Adipocyte (in vitro differentiated cells): ENCODE results near the gene RHOT1.
"Not testable (repeated sequence)": the region's sequence is repeated elsewhere in the genome, so short reads cannot be mapped to it uniquely, and the experiment has no call there.

Experiments
- DNase-seq: peaks from one replicate; pipeline ENCODE4 v3.0.0-alpha.2; 2015; ENCODE audit warnings: low read depth
- H3K27me3 ChIP-seq: replicated peaks from 2 replicates; pipeline ENCODE4 v1.7.0; 2013; ENCODE audit warnings: mild to moderate bottlenecking, low read length, moderate library complexity; ENCODE audit not compliant: control insufficient read depth, insufficient read depth
- H3K36me3 ChIP-seq: 2 replicates; pipeline ENCODE4 v1.7.0; 2013; ENCODE audit warnings: low read length, mild to moderate bottlenecking, moderate library complexity; ENCODE audit not compliant: control insufficient read depth, insufficient read depth, severe bottlenecking
- H3K4me1 ChIP-seq: 2 replicates; pipeline ENCODE4 v1.7.0; 2013; ENCODE audit warnings: mild to moderate bottlenecking, low read length, moderate library complexity; ENCODE audit not compliant: control insufficient read depth, insufficient read depth
- H3K4me3 ChIP-seq: 2 replicates; pipeline ENCODE4 v1.7.0; 2013; ENCODE audit warnings: mild to moderate bottlenecking, low read length, moderate library complexity
- H3K9ac ChIP-seq: 2 replicates; pipeline ENCODE4 v1.7.0; 2013; ENCODE audit warnings: mild to moderate bottlenecking, low read length, moderate library complexity
- H3K9me3 ChIP-seq: 2 replicates; pipeline ENCODE4 v1.7.0; 2013; ENCODE audit warnings: mild to moderate bottlenecking, low read length, moderate library complexity; ENCODE audit not compliant: control insufficient read depth

Gene RHOT1

DNA sequence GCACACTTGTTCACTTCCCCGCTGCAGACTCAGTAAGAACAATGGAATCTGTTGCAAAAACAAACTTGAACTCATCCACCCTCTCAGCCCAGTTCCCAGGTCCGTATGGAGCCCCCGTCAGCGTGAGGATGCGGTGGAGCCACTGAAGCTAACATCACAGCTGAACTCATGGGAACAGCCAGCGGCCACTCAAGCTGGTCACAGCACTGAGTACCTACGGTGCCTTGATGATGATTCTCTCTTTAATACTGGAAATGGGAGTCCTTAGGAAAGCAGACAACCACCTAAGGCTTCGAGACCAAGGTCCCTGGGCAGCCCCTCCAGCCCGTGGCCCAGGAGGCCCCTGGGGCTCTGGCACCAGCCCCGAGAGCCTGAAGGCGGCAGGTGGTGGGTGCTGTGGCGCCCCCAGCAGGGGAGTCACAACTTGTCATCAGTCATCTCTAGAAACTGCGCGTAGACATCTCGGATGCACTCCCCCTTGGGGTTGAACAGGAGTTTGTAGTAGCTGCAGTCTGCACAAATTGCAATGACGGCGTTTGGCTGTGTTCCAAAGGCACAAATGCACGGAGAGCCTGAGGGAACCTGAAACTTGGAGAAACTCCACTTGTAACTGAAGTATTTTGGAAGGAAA lies 31.0 kb upstream of the RHOT1 start:
- Histone ChIP-seq H3K27me3 (peaks cover 10% of the 10 kb centered on the region), H3K36me3 (no peaks in the 10 kb centered on the region), H3K4me1 (peaks cover 6% of the 10 kb centered on the region), H3K9ac (no peak overlapping the region), H3K4me3 (no peak overlapping the region), H3K9me3 (no peaks in the 10 kb centered on the region)
- peak; percentile 85 for DNase-seq

DNA sequence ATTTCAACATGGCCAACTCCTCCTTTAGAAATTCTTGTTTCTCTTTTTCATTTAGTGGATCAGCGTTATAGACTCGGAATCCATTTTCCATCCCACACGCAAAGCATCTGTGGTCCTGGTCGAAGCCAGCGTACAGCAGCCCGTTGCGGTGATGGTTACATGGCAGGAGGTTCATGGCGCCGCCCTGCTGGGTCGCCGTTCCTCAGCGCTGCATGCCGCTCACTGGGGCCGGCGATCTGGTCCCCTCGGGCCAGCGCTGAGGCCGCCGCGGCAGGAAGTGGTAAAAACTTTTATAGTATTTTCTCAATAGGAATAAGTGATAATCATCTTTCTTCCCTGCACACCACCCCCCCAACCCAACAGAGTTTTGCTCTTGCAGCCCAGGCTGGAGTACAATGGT lies 29.9 kb upstream of the RHOT1 start:
- Histone ChIP-seq H3K27me3 (peaks cover 18% of the 10 kb centered on the region), H3K4me1 (peaks cover 6% of the 10 kb centered on the region), H3K9me3 (no peaks in the 10 kb centered on the region), H3K36me3 (no peaks in the 10 kb centered on the region), H3K4me3 (no peak overlapping the region), H3K9ac (no peak overlapping the region)
- DNase-seq = no peak

DNA sequence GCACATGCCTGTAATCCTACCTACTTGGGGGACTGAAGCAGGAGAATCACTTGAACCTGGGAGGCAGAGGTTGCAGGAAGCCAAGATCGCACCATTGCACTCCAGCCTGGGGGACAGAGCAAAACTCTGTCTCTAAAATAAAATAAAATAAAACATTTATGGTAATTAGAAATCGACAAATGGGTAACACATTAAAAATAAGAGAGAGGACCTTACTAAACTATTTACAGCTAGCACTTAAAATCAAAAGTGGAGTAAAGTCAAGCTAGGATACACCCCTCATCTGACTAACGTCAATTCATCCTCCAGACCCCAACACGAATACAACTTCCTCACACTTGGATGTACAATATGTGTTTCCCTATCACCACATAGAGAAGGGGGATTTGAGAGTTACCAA lies 27.8 kb upstream of the RHOT1 start:
- no peak overlapping the region for H3K4me3 ChIP-seq
- H3K27me3 ChIP-seq = peaks cover 30% of the 10 kb centered on the region
- no peaks in the 10 kb centered on the region for H3K36me3 ChIP-seq
- peaks cover 6% of the 10 kb centered on the region for H3K4me1 ChIP-seq
- no peak overlapping the region for H3K9ac ChIP-seq
- H3K9me3 ChIP-seq = no peaks in the 10 kb centered on the region
- DNase-seq = no peak

DNA sequence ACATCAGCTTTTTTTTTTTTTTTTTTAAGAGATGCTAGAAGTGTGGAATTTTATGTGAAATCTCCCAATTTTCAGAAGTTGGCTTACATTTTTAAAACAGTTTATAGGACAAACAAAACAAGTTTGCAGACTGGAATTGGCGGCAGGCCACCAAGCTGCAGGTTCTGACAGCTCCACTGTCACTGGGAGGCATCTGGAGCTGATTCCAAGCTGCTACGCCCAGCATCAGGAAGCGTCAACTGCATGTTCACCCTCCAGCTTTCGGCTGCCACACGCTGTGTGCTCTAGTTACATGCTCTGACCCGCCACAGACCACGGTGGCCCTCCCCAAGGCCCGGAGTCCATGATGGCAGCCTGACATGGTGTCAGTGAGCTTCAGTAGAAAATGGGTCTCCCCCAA lies 26.8 kb upstream of the RHOT1 start:
- H3K36me3 ChIP-seq, H3K4me3 ChIP-seq, DNase-seq, H3K9ac ChIP-seq, H3K9me3 ChIP-seq, H3K4me1 ChIP-seq: not testable (repeated sequence)
- peaks cover 37% of the 10 kb centered on the region for H3K27me3 ChIP-seq

DNA sequence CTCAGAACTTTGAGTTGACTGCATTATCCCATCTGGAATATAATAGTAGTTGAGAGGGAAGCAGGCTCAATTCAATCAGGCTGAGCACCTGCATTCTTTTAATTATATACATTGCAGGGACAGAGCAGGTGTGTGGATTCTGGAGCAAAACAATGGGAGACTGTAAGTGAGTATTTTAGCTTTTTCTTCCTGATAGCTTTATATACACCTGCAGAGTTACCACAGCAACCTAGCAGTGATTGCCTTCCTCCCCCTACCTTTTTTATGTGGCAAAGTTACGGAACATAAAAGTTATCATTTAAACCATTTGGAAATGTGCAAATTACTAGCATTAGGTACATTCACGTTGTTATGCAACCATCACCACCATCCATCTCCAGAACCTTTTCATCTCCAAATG lies 25.4 kb upstream of the RHOT1 start:
- H3K4me3 ChIP-seq = no peak overlapping the region
- peaks cover 27% of the 10 kb centered on the region for H3K27me3 ChIP-seq
- DNase-seq = no peak
- no peaks in the 10 kb centered on the region for H3K9me3 ChIP-seq
- H3K36me3 ChIP-seq = no peaks in the 10 kb centered on the region
- no peak overlapping the region for H3K9ac ChIP-seq
- peaks cover under 1% of the 10 kb centered on the region for H3K4me1 ChIP-seq

DNA sequence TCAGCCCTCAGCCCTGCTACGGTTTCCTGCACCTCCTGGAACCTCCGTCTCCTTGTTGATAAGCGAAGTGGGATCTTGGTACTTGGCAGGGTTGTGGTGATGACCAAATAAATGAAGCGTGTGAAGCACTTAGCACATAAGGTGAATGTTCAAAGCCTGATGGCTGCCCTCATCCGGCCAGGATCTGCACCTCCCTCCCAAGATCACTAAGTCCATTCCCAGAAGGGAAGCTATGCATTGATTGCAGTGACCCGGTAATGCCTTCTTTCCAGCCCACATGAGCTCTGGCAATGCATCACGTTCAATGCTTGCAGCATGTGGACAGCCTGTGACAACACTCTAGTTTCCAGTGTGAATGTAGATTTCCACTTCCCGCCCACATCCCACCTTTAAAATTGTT lies 24.9 kb upstream of the RHOT1 start:
- Histone ChIP-seq H3K4me1 (no peaks in the 10 kb centered on the region), H3K27me3 (peaks cover 27% of the 10 kb centered on the region), H3K9me3 (no peaks in the 10 kb centered on the region), H3K9ac (no peak overlapping the region), H3K4me3 (no peak overlapping the region), H3K36me3 (no peaks in the 10 kb centered on the region)
- no peak for DNase-seq

DNA sequence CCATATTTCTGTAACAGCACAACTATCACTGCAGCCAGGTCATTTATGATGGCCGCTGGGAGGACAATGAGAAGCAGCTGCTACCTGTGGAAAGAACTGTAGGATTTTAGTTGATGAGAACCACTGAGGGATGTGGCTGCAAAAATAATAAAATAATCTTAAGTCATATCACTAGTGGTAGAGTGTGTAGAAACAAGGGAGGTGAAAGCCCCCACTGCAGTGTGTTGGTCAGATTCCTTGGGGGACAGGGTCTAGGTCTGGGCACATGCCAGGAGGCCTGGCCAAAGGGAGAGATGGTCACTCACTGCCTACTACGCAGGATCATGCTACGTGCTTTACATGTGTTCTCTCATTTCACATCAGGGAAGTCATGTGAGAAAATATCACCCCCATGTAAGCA lies 24.2 kb upstream of the RHOT1 start:
- not testable (repeated sequence) for H3K9me3 ChIP-seq, DNase-seq, H3K9ac ChIP-seq, H3K36me3 ChIP-seq, H3K4me3 ChIP-seq, H3K4me1 ChIP-seq
- H3K27me3 ChIP-seq = peaks cover 27% of the 10 kb centered on the region

DNA sequence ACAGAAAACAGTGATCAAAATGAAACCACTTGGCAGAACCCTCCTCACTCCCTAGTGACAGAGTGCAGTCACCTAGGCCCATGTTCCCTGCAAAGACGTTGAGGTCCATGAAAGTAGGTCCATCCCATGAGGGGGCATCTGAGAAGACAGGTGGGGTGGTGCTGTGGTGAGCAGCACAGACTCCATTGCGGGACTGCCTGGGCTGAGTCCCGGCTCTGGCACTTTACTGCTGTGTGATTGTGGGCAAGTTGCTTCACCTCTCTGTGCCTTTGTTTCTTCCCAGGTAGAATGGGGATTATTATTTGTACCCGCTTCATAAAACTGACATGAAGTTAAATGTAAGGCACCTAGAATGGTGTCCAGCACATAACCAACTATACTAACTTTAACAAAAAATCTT lies 23.5 kb upstream of the RHOT1 start:
- no peak for DNase-seq
- Histone ChIP-seq H3K36me3 (no peaks in the 10 kb centered on the region), H3K4me3 (no peak overlapping the region), H3K9ac (no peak overlapping the region), H3K9me3 (no peaks in the 10 kb centered on the region), H3K4me1 (peaks cover 3% of the 10 kb centered on the region), H3K27me3 (peaks cover 27% of the 10 kb centered on the region)

DNA sequence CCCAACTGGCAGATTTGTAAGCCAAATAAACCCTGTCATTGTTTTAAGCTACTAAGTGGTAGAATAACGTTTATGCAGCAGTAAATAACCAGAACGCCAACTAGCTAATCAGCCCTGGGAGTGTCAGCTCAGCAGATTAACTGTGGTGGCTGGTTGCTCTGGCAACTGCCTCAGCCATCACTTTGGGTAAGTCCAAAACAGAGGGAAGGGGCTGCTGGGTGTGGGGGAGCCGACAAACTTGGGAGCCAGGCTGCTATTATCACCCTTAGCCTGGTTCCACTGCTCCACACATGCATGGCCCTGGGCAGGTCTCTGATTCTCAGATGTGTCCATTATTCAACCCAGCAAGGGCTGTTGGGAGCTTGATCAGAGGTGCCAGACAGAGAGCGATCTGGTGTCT lies 22.2 kb upstream of the RHOT1 start:
- Histone ChIP-seq H3K27me3 (peaks cover 27% of the 10 kb centered on the region), H3K9me3 (no peaks in the 10 kb centered on the region), H3K4me1 (peaks cover 6% of the 10 kb centered on the region), H3K9ac (no peak overlapping the region), H3K36me3 (no peaks in the 10 kb centered on the region), H3K4me3 (no peak overlapping the region)
- no peak for DNase-seq

DNA sequence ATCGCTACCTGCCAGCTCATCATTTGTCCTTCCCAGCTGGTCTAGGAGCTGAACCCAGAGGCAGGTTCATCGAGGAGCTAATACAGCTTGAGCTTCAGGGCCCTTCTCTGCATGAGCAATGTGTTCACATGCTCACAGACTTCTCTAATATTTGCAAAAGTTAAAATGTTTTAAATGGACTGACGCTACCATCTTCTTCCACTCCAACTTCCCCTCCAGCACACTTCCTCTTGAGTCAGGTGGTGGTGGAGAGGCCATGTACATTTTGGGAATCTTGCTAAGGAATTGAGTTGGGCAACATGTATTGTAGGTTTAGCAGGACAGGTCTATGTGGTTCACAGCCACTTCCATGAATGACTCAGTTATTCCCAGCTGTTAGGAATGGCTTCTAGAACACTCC lies 21.6 kb upstream of the RHOT1 start:
- H3K9me3 ChIP-seq = no peaks in the 10 kb centered on the region
- no peak for DNase-seq

DNA sequence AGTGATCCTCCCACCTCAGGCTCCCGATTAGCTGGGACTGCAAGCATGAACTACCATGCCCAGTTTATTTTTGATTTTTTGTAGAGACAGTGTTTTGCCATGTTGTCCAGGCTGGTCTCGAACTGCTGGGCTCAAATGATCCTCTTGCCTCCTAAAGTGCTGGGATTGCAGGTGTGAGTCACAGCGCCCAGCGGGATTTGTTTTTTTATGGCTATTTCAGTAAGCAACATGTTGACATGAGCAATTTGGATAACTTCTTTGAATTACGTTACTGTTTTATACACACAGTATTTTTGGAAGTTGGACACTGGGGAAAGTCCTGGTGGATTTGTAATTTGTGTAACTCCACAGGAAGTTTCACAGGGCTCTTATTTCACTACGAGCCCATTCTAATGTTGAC lies 18.5 kb upstream of the RHOT1 start:
- peaks cover 12% of the 10 kb centered on the region for H3K27me3 ChIP-seq
- no peaks in the 10 kb centered on the region for H3K36me3 ChIP-seq
- DNase-seq = no peak
- no peak overlapping the region for H3K4me3 ChIP-seq
- H3K9me3 ChIP-seq = no peaks in the 10 kb centered on the region
- H3K9ac ChIP-seq = no peak overlapping the region
- H3K4me1 ChIP-seq = peaks cover 18% of the 10 kb centered on the region

More for the DNA sequence above, 21.6 kb upstream of the RHOT1 start:
- Histone ChIP-seq H3K4me3 (no peak overlapping the region), H3K27me3 (peaks cover 27% of the 10 kb centered on the region), H3K9ac (no peak overlapping the region), H3K4me1 (peaks cover 6% of the 10 kb centered on the region), H3K36me3 (no peaks in the 10 kb centered on the region)
